Endothelial cell of umbilical vein (primary cell): ENCODE results near the gene SSX4. TPM values are rescaled to one million over a fixed set of nuclear protein-coding genes. Genes with fewer than 3 reads are reported as not detected.
"Not testable (repeated sequence)": the region's sequence is repeated elsewhere in the genome, so short reads cannot be mapped to it uniquely, and the experiment has no call there.

Experiments
- BruUV-seq: library from RNA; stranded (reverse); fragments of 400-500 nt; replicated peaks from 2 replicates; lab custom pipeline; 2021; lab: Mats Ljungman, UMichigan
- CTCF ChIA-PET: fragments of 300-600, 350-600 bp; sonication (Branson Sonifier 250); formaldehyde crosslinking; loops from one replicate; lab custom pipeline; 2021; ENCODE audit warnings: antibody characterized with exemption, inconsistent platforms; lab: Charles Lee
- POLR2A ChIA-PET: fragments of 300-600, 350-600 bp; sonication (Branson Sonifier 250); formaldehyde crosslinking; loops from one replicate; lab custom pipeline; 2021; ENCODE audit warnings: antibody characterized with exemption, inconsistent platforms; lab: Charles Lee
- DNase-seq: peaks from one replicate; pipeline ENCODE4 v3.0.0-alpha.2; 2011; ENCODE audit warnings: low read depth, low spot score
- FAIRE-seq: peaks from 2 replicates; lab custom pipeline; 2011; peaks lifted over from hg19 to GRCh38; lab: Jason Lieb, UNC
- H2AFZ ChIP-seq: 2 replicates; pipeline ENCODE4 v1.6.0; 2012; ENCODE audit warnings: low read depth, low read length, control low read depth, inconsistent platforms
- H3K27ac ChIP-seq: 2 replicates; pipeline ENCODE4 v1.5.1; 2011; ENCODE audit warnings: low read depth, mild to moderate bottlenecking, control low read depth, low read length, moderate library complexity; ENCODE audit not compliant: insufficient read depth
- H3K27me3 ChIP-seq, 2 experiments: 2 replicates each; pipeline versions ENCODE4 v1.6.0 to v1.6.1; 2011; ENCODE audit warnings: low read length in 2 of 2, mixed read lengths in 1 of 2; ENCODE audit not compliant: control insufficient read depth in 2 of 2, insufficient read depth in 2 of 2
- H3K36me3 ChIP-seq, 2 experiments: 2 replicates in 1 of 2; 3 replicates in 1 of 2; pipeline ENCODE4 v1.5.1; 2011; ENCODE audit warnings: low read length in 2 of 2, mild to moderate bottlenecking in 1 of 2, moderate library complexity in 1 of 2; ENCODE audit not compliant: control insufficient read depth in 2 of 2, insufficient read depth in 2 of 2; ENCODE audit errors: extremely low read depth in 1 of 2
- H3K4me1 ChIP-seq: 3 replicates; pipeline ENCODE4 v1.5.1; 2011; ENCODE audit warnings: mild to moderate bottlenecking, low read length; ENCODE audit not compliant: control insufficient read depth, insufficient read depth; ENCODE audit errors: extremely low read depth
- H3K4me2 ChIP-seq: 2 replicates; pipeline ENCODE4 v1.6.1; 2011; ENCODE audit warnings: low read length, control low read depth, mixed read lengths; ENCODE audit not compliant: insufficient read depth
- H3K4me3 ChIP-seq, 3 experiments: fragments of 200-600 bp in 1 of 3; sonication (generic), shearing (Covaris generic) in 1 of 3; replicated peaks in 1 of 3; 2 replicates each; pipeline ENCODE4 v1.5.1; 2011 to 2016; ENCODE audit warnings: control low read depth in 3 of 3, low read length in 3 of 3, mild to moderate bottlenecking in 2 of 3, inconsistent platforms in 1 of 3, low read depth in 1 of 3, moderate library complexity in 1 of 3; ENCODE audit not compliant: insufficient read depth in 1 of 3
- H3K79me2 ChIP-seq: 2 replicates; pipeline ENCODE4 v1.6.0; 2012; ENCODE audit warnings: low read length, inconsistent platforms; ENCODE audit not compliant: control insufficient read depth, insufficient read depth
- H3K9ac ChIP-seq: replicated peaks from 2 replicates; pipeline ENCODE3; 2011; ENCODE audit warnings: low read length, control low read depth; ENCODE audit not compliant: insufficient read depth; ENCODE audit errors: extremely low read depth
- H3K9me1 ChIP-seq: replicated peaks from 3 replicates; pipeline ENCODE4 v1.6.0; 2011; ENCODE audit warnings: mild to moderate bottlenecking, low read length; ENCODE audit not compliant: control insufficient read depth, insufficient read depth; ENCODE audit errors: extremely low read depth
- H3K9me3 ChIP-seq: replicated peaks from 2 replicates; pipeline ENCODE4 v1.5.1; 2012; ENCODE audit warnings: low read length, inconsistent platforms; ENCODE audit not compliant: control insufficient read depth, insufficient read depth
- H4K20me1 ChIP-seq: replicated peaks from 2 replicates; pipeline ENCODE3; 2011; ENCODE audit warnings: mild to moderate bottlenecking, low read length; ENCODE audit not compliant: control insufficient read depth, insufficient read depth; ENCODE audit errors: extremely low read depth
- CTCF ChIP-seq, 2 donors: IDR thresholded peaks; 1 replicate in 1 of 2; 2 replicates in 1 of 2; pipeline ENCODE4 v1.5.1; 2011; ENCODE audit warnings: low read length in 2 of 2, mild to moderate bottlenecking in 2 of 2, moderate library complexity in 2 of 2, control low read depth in 1 of 2, inconsistent platforms in 1 of 2, low read depth in 1 of 2; ENCODE audit not compliant: insufficient read depth in 1 of 2; ENCODE audit errors: extremely low read depth in 1 of 2
- EZH2 ChIP-seq: IDR thresholded peaks from 2 replicates; pipeline ENCODE4 v1.6.1; 2012; ENCODE audit warnings: borderline replicate concordance, low read depth, mild to moderate bottlenecking, moderate library complexity, low read length, inconsistent platforms; ENCODE audit not compliant: severe bottlenecking
- FOS ChIP-seq: IDR thresholded peaks from 2 replicates; pipeline ENCODE4 v1.6.1; 2011; ENCODE audit warnings: mild to moderate bottlenecking, low read length, moderate library complexity, borderline replicate concordance; ENCODE audit not compliant: insufficient read depth
- GATA2 ChIP-seq: IDR thresholded peaks from 2 replicates; pipeline ENCODE4 v1.7.0; 2011; ENCODE audit warnings: low read depth, mild to moderate bottlenecking, moderate library complexity, mixed read lengths, low read length; ENCODE audit not compliant: insufficient read length, insufficient read depth
- JUN ChIP-seq: IDR thresholded peaks from 2 replicates; pipeline ENCODE4 v1.6.1; 2011; ENCODE audit warnings: borderline replicate concordance, low read depth; ENCODE audit not compliant: insufficient read length, insufficient read depth
- MAX ChIP-seq: IDR thresholded peaks from 2 replicates; pipeline ENCODE4 v1.6.1; 2011; ENCODE audit not compliant: insufficient read depth, insufficient read length
- MYC ChIP-seq: IDR thresholded peaks from one replicate; pipeline ENCODE4 v1.6.1; 2011; ENCODE audit warnings: mild to moderate bottlenecking, low read depth, low read length
- POLR2A ChIP-seq: IDR thresholded peaks from 2 replicates; pipeline ENCODE4 v1.6.1; 2012; ENCODE audit warnings: low read depth, mild to moderate bottlenecking, control low read depth, low read length
- POLR2AphosphoS5 ChIP-seq: IDR thresholded peaks from 2 replicates; pipeline ENCODE4 v1.6.1; 2012; ENCODE audit warnings: low read depth, mild to moderate bottlenecking, control low read depth, low read length, moderate library complexity; ENCODE audit not compliant: insufficient read depth
- dilution Hi-C: fragments of 300-500 bp; cut with MboI; formaldehyde crosslinking; loops from one replicate; pipeline ENCODE4 v1.15.0; 2019; ENCODE audit warnings: low sequenced_read_pairs; ENCODE audit not compliant: extremely low pct_ligation_motif_present
- intact Hi-C: fragments of 100-400 bp; cut with micrococcal nuclease; formaldehyde crosslinking; loops from one replicate; pipeline ENCODE4 v1.10.0; 2022
- polyA plus RNA-seq, 4 experiments: library from polyadenylated mRNA; depleted of rRNA in 3 of 4; stranded (reverse) in 3 of 4; unstranded in 1 of 4; fragments of >200 nt; gene quantifications; 2 replicates each; pipeline versions ENCODE4 v1.2.1 to v1.2.3, GENCODE V29; 2011 to 2012; ENCODE audit warnings: missing spikeins in 1 of 4
- total RNA-seq: library from RNA; stranded (reverse); gene quantifications from 2 replicates; pipeline ENCODE4 v1.2.3, GENCODE V29; 2021

The SSX4 gene
- total and polyA plus RNA-seq, 2 donors (not counting 3 experiments of a cell fraction or from before 2014, with no cell fraction given) = not detected

GRCh38 chrX:48357681-48358080 is 25.7 kb upstream of the SSX4 start:
- no peaks in the 10 kb centered on the region for H3K27me3 ChIP-seq
- H3K36me3 ChIP-seq = no peaks in the 10 kb centered on the region
- no TSS peak for BruUV-seq
- FAIRE-seq (no peak), DNase-seq (no peak)
- no peaks in the 10 kb centered on the region for H3K4me1 ChIP-seq
- no peaks in the 10 kb centered on the region for H4K20me1 ChIP-seq
- no peaks in the 10 kb centered on the region for H3K79me2 ChIP-seq
- H3K9me3 ChIP-seq = no peaks in the 10 kb centered on the region
- CTCF ChIA-PET = no interaction called here
- POLR2A ChIA-PET = no interaction called here
- TF ChIP-seq GATA2 (no peak), EZH2 (no peak), MAX (no peak), JUN (no peak), POLR2AphosphoS5 (no peak), CTCF (IDR thresholded peaks at IDR 0.05; ENCODE audit: extremely low read depth in 1 of 2, insufficient read depth in 1 of 2, low read depth in 1 of 2, low read length in 2 of 2) (no peak), POLR2A (no peak), MYC (no peak), FOS (no peak)
- H3K4me3 ChIP-seq = no peak overlapping the region
- H2AFZ ChIP-seq = no peak overlapping the region
- no peak overlapping the region for H3K9ac ChIP-seq
- no peak overlapping the region for H3K4me2 ChIP-seq
- H3K27ac ChIP-seq = no peak overlapping the region
- dilution Hi-C loops (no loop called here), intact Hi-C loops (no loop called here)
- H3K9me1 ChIP-seq = no peaks in the 10 kb centered on the region

GRCh38 chrX:48359281-48359680 is 24.1 kb upstream of the SSX4 start:
- H3K9me3 ChIP-seq, POLR2A ChIA-PET, H3K36me3 ChIP-seq, H3K27ac ChIP-seq, H2AFZ ChIP-seq, FAIRE-seq, H3K4me2 ChIP-seq, H3K9me1 ChIP-seq, intact Hi-C loops, H4K20me1 ChIP-seq, H3K27me3 ChIP-seq, H3K4me1 ChIP-seq, H3K9ac ChIP-seq, H3K79me2 ChIP-seq, dilution Hi-C loops, BruUV-seq, CTCF ChIA-PET, H3K4me3 ChIP-seq, DNase-seq: not testable (repeated sequence)

GRCh38 chrX:48367717-48368408 is 15.5 kb upstream of the SSX4 start:
- H3K9ac ChIP-seq, FAIRE-seq, H2AFZ ChIP-seq, H4K20me1 ChIP-seq, H3K9me1 ChIP-seq, DNase-seq, dilution Hi-C loops, H3K36me3 ChIP-seq, POLR2A ChIA-PET, H3K27ac ChIP-seq, H3K4me1 ChIP-seq, H3K79me2 ChIP-seq, H3K4me2 ChIP-seq, CTCF ChIA-PET, H3K4me3 ChIP-seq, intact Hi-C loops, H3K27me3 ChIP-seq, H3K9me3 ChIP-seq, BruUV-seq: not testable (repeated sequence)
